GM12872 (cell line): ENCODE data around the gene ZCCHC10.

Experiments
- CTCF ChIP-seq: IDR thresholded peaks from 3 replicates; pipeline ENCODE4 v1.5.1; 2011; ENCODE audit warnings: low read depth, mild to moderate bottlenecking, low read length, moderate library complexity; ENCODE audit not compliant: insufficient read depth

The ZCCHC10 gene

GRCh38 chr5:133051061-133051541, 24.8 kb upstream of the ZCCHC10 start:
- TF ChIP-seq CTCF: no peak

GRCh38 chr5:133050521-133050920, 24.2 kb upstream of the ZCCHC10 start:
- TF ChIP-seq CTCF: no peak

- TF ChIP-seq CTCF: no peak
These were observed 23.3 kb upstream of the ZCCHC10 start for GRCh38 chr5:133049726-133050048.

GRCh38 chr5:133048993-133049725, 22.8 kb upstream of the ZCCHC10 start:
- TF ChIP-seq CTCF: no peak

GRCh38 chr5:133047404-133047803, 21.1 kb upstream of the ZCCHC10 start:
- no peak for TF ChIP-seq CTCF

GRCh38 chr5:133041910-133042309, 15.6 kb upstream of the ZCCHC10 start:
- no peak for TF ChIP-seq CTCF

- no peak for TF ChIP-seq CTCF
These were observed 14.9 kb upstream of the ZCCHC10 start for GRCh38 chr5:133041157-133041784.
